K562 (cell line): ENCODE measurements around the gene BARD1. TPM values are rescaled to one million over a fixed set of nuclear protein-coding genes. Genes with fewer than 3 reads are reported as not detected.
A peak's percentile ranks its signal among the peaks of the same experiment; 100 is the strongest.

Source experiments
- BRF1 ChIP-seq: IDR thresholded peaks from 3 replicates; pipeline ENCODE4 v1.6.1; 2011; ENCODE audit warnings: borderline replicate concordance, mild to moderate bottlenecking; ENCODE audit not compliant: insufficient read length; ENCODE audit errors: extremely low read depth
- CC2D1A ChIP-seq: fragments of 450-650 bp; IDR thresholded peaks from 2 replicates; pipeline ENCODE4 v1.6.1; 2017; ENCODE audit warnings: mild to moderate bottlenecking
- EP400 ChIP-seq: fragments of 450-650 bp; IDR thresholded peaks from 2 replicates; pipeline ENCODE4 v1.6.1; 2017; ENCODE audit warnings: antibody characterized with exemption, mild to moderate bottlenecking, moderate library complexity
- EWSR1 ChIP-seq: fragments of 450-650 bp; IDR thresholded peaks from 2 replicates; pipeline ENCODE4 v1.6.1; 2018; ENCODE audit warnings: borderline replicate concordance, mild to moderate bottlenecking, low read depth, moderate library complexity; ENCODE audit not compliant: partially characterized antibody
- L3MBTL2 ChIP-seq: fragments of 450-650 bp; IDR thresholded peaks from 2 replicates; pipeline ENCODE4 v1.6.1; 2016; ENCODE audit warnings: mild to moderate bottlenecking, moderate library complexity
- MAFK ChIP-seq: IDR thresholded peaks from 2 replicates; pipeline ENCODE4 v1.6.1; 2011; ENCODE audit warnings: low read length, improper control_type of control experiment
- MTA1 ChIP-seq: fragments of 450-650 bp; IDR thresholded peaks from 2 replicates; pipeline ENCODE4 v1.6.1; 2017; ENCODE audit warnings: borderline replicate concordance
- NR1H2 ChIP-seq: sonication (generic); formaldehyde crosslinking; IDR thresholded peaks from 2 replicates; pipeline ENCODE4 v1.4.0; 2020; ENCODE audit warnings: mild to moderate bottlenecking, missing genetic modification reagents
- NR2F6 ChIP-seq: fragments of 450-650 bp; formaldehyde crosslinking; IDR thresholded peaks from 2 replicates; pipeline ENCODE4 v1.4.0; 2020; ENCODE audit warnings: mild to moderate bottlenecking
- POLR2H ChIP-seq: IDR thresholded peaks from 2 replicates; pipeline ENCODE4 v1.6.1; 2016; ENCODE audit warnings: missing genetic modification characterization, low read depth, mild to moderate bottlenecking, control low read depth, missing compliant biosample characterization, moderate library complexity
- RBM17 ChIP-seq: fragments of 200-400 bp; formaldehyde crosslinking; IDR thresholded peaks from 2 replicates; pipeline ENCODE4 v1.6.1; 2017; ENCODE audit warnings: low read depth, mild to moderate bottlenecking, low read length, borderline replicate concordance
- RBM39 ChIP-seq: fragments of 200-400 bp; formaldehyde crosslinking; optimal IDR thresholded peaks from 2 replicates; pipeline ENCODE3; 2018; ENCODE audit warnings: low read depth, low read length
- SMARCA5 ChIP-seq: fragments of 450-650 bp; IDR thresholded peaks from 2 replicates; pipeline ENCODE4 v1.6.1; 2016
- TAF7 ChIP-seq: fragments of 450-650 bp; IDR thresholded peaks from 2 replicates; pipeline ENCODE4 v1.6.1; 2016; ENCODE audit warnings: missing genetic modification characterization, missing compliant biosample characterization
- ZKSCAN1 ChIP-seq: fragments of 150-350 bp; IDR thresholded peaks from 2 replicates; pipeline ENCODE4 v1.6.1; 2016; ENCODE audit warnings: low read depth, low read length
- ZNF830 ChIP-seq: fragments of 250-450 bp; sonication (Bioruptor Pico); IDR thresholded peaks from 2 replicates; pipeline ENCODE4 v1.5.0; 2021; ENCODE audit warnings: mild to moderate bottlenecking
- ZSCAN32 ChIP-seq: fragments of 450-650 bp; formaldehyde crosslinking; IDR thresholded peaks from 2 replicates; pipeline ENCODE4 v1.4.0; 2020; ENCODE audit warnings: mild to moderate bottlenecking, moderate library complexity
- polyA plus RNA-seq, 8 experiments: library from polyadenylated mRNA; depleted of rRNA in 4 of 8; stranded (reverse) in 5 of 8; unstranded in 3 of 8; fragments of >200 nt; fragmentation: Nextera tagmentation in 2 of 8; fragmentation: Illumina TruSeq in 1 of 8; extraction: Ambion mirVana in 2 of 8; extraction: Trizol in 1 of 8; gene quantifications; 2 replicates each; pipeline versions ENCODE4 v1.2.1 to v1.2.3, GENCODE V29; 2011 to 2014; ENCODE audit warnings: inconsistent platforms in 1 of 8, missing spikeins in 1 of 8
- total RNA-seq, 7 experiments: library from RNA; depleted of rRNA in 6 of 7; stranded (reverse); fragments of >200 nt in 6 of 7; fragmentation: Illumina TruSeq in 2 of 7; extraction: Trizol in 2 of 7; gene quantifications; 2 replicates each; pipeline versions ENCODE4 v1.2.1 to v1.2.3, GENCODE V29; 2011 to 2021; ENCODE audit warnings: low replicate concordance in 1 of 7
- TF ChIP-seq, protein P1 (sequence below): fragments of 450-650 bp; IDR thresholded peaks from 2 replicates; pipeline ENCODE4 v1.6.1; 2018; ENCODE audit not compliant: partially characterized antibody
- TF ChIP-seq, protein P2 (sequence below): fragments of 250-450 bp; sonication (Bioruptor Pico); IDR thresholded peaks from 2 replicates; pipeline ENCODE4 v1.4.0; 2020; ENCODE audit warnings: mild to moderate bottlenecking, moderate library complexity, borderline replicate concordance
- TF ChIP-seq, protein P3 (sequence below): fragments of 250-450 bp; sonication (Bioruptor Pico); IDR thresholded peaks from 2 replicates; pipeline ENCODE4 v1.5.0; 2022; ENCODE audit warnings: mild to moderate bottlenecking
- TF ChIP-seq, protein P4 (sequence below): sonication (generic); formaldehyde crosslinking; IDR thresholded peaks from 2 replicates; pipeline ENCODE4 v1.9.0; 2022; ENCODE audit warnings: mild to moderate bottlenecking, missing genetic modification reagents

BARD1 gene
- total and polyA plus RNA-seq, 9 of the 15 experiments (the other 6 are each of a cell fraction or from before 2014, with no cell fraction given), result 6.3 to 18.9 (median 11.3) TPM

DNA sequence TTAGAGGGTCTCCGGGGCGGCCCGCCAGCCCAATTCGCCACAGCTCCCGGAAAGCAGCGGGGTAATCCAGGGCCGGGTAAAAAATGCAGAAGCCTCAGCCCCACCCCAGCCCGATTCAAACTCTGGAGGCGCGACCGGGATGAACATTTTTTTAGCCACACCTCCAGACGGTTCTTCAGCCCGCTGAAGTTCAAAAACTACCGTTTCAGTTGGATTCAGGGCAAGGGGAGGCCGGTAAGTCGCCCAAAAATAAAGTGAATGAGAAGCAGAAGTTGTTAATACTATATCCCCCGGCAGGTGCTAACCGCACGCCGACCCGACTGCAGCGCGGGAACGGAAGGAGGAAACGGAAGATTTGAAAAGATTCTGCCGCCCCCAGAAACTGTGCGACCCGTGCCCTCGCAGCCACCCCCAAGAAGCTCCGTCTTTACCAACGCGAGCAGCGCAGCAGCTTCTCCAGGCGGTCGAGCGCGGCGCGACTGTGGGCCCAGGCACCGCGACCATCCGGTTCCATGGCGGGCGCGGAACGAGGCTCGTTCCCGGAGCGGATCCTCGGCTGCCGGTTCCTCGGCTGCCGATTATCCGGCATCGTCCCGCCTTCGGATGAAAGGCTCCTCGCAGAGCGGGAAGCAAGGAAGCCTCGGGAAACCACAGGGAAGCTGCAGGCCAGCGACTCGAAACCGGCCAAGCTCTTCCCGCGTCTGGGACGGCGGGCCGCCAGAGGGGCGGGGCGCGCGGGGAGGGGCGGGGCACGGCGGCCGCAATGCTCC is at the start of gene BARD1 (continued):
- TF ChIP-seq, protein P1, sequence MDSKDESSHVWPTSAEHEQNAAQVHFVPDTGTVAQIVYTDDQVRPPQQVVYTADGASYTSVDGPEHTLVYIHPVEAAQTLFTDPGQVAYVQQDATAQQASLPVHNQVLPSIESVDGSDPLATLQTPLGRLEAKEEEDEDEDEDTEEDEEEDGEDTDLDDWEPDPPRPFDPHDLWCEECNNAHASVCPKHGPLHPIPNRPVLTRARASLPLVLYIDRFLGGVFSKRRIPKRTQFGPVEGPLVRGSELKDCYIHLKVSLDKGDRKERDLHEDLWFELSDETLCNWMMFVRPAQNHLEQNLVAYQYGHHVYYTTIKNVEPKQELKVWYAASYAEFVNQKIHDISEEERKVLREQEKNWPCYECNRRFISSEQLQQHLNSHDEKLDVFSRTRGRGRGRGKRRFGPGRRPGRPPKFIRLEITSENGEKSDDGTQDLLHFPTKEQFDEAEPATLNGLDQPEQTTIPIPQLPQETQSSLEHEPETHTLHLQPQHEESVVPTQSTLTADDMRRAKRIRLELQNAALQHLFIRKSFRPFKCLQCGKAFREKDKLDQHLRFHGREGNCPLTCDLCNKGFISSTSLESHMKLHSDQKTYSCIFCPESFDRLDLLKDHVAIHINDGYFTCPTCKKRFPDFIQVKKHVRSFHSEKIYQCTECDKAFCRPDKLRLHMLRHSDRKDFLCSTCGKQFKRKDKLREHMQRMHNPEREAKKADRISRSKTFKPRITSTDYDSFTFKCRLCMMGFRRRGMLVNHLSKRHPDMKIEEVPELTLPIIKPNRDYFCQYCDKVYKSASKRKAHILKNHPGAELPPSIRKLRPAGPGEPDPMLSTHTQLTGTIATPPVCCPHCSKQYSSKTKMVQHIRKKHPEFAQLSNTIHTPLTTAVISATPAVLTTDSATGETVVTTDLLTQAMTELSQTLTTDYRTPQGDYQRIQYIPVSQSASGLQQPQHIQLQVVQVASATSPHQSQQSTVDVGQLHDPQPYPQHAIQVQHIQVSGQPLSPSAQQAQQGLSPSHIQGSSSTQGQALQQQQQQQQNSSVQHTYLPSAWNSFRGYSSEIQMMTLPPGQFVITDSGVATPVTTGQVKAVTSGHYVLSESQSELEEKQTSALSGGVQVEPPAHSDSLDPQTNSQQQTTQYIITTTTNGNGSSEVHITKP, result peak; percentile 22
- TF ChIP-seq EP400, result peak; percentile 61
- TF ChIP-seq POLR2H (tag), result 0 out of 2 replicates have a peak, but pooled peaks have one; percentile 46
- TF ChIP-seq, protein P2, sequence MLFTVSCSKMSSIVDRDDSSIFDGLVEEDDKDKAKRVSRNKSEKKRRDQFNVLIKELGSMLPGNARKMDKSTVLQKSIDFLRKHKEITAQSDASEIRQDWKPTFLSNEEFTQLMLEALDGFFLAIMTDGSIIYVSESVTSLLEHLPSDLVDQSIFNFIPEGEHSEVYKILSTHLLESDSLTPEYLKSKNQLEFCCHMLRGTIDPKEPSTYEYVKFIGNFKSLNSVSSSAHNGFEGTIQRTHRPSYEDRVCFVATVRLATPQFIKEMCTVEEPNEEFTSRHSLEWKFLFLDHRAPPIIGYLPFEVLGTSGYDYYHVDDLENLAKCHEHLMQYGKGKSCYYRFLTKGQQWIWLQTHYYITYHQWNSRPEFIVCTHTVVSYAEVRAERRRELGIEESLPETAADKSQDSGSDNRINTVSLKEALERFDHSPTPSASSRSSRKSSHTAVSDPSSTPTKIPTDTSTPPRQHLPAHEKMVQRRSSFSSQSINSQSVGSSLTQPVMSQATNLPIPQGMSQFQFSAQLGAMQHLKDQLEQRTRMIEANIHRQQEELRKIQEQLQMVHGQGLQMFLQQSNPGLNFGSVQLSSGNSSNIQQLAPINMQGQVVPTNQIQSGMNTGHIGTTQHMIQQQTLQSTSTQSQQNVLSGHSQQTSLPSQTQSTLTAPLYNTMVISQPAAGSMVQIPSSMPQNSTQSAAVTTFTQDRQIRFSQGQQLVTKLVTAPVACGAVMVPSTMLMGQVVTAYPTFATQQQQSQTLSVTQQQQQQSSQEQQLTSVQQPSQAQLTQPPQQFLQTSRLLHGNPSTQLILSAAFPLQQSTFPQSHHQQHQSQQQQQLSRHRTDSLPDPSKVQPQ, result no peak
- TF ChIP-seq MAFK, result no peak
- TF ChIP-seq, protein P3, sequence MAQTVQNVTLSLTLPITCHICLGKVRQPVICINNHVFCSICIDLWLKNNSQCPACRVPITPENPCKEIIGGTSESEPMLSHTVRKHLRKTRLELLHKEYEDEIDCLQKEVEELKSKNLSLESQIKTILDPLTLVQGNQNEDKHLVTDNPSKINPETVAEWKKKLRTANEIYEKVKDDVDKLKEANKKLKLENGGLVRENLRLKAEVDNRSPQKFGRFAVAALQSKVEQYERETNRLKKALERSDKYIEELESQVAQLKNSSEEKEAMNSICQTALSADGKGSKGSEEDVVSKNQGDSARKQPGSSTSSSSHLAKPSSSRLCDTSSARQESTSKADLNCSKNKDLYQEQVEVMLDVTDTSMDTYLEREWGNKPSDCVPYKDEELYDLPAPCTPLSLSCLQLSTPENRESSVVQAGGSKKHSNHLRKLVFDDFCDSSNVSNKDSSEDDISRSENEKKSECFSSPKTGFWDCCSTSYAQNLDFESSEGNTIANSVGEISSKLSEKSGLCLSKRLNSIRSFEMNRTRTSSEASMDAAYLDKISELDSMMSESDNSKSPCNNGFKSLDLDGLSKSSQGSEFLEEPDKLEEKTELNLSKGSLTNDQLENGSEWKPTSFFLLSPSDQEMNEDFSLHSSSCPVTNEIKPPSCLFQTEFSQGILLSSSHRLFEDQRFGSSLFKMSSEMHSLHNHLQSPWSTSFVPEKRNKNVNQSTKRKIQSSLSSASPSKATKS (CRISPR knock-in tag), result no peak
- no peak for TF ChIP-seq NR1H2
- TF ChIP-seq ZKSCAN1, result no peak
- TF ChIP-seq ZSCAN32, result no peak
- peak; percentile 55; the same call in 1 of the 2 replicates for TF ChIP-seq L3MBTL2
- no peak for TF ChIP-seq CC2D1A
- TF ChIP-seq EWSR1, result no peak
- TF ChIP-seq BRF1, result no peak
- no peak for TF ChIP-seq MTA1
- no peak for TF ChIP-seq TAF7
- no peak for TF ChIP-seq ZNF830 (CRISPR knock-in tag)
- no peak for TF ChIP-seq RBM17
- TF ChIP-seq RBM39, result no peak
- no peak for TF ChIP-seq NR2F6 (CRISPR knock-in tag)
- TF ChIP-seq, protein P4, sequence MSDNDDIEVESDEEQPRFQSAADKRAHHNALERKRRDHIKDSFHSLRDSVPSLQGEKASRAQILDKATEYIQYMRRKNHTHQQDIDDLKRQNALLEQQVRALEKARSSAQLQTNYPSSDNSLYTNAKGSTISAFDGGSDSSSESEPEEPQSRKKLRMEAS, result peak; percentile 62; the same call in 1 of the 2 replicates
- no peak for TF ChIP-seq SMARCA5
